Measurements from ENCODE around the gene CCDC91.

Gene CCDC91

DNA sequence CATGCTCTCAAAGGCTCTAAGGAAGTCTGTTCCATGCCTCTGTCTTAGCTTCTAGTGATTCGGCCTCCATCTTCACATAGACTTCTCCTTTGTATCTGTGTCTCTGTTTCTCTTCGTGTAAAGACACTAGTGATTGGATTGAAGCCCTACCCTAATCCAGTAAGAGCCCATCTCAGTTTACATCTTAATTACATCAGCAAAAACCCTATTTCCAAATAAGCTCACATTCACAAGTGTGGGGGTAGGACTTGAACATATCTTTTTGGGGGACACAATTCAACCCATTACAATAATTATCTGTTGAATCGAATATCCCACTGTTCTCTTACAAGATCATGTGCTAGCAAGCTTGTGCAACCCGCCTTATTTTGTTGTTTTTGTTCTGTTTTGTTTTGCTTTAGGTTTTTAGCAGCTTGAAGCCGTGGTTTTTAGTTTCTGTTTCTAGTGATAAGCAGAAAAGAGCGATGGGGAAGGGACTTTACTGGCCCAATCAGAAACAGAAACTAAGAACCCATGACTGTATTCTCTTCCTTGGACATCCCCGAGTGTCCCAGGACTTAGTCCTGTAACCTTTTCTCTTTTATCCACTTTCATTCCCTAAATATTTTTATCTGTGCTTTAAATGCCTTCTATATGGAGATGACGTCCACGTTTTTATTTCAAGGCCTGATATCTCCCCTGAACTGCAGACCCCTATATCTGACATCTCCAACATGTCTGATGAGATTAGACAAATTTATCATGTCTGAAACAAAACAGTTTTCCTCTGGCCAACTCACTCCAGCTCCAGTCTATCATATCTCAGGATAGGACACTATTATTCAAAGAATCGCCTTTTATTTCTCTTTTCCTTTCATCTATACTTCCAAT, 353.0 kb downstream of the CCDC91 start:
- DNase-seq: peak in 1 of 2 donors; percentile 37

GRCh38 chr12:28550757-28551704, 360.8 kb downstream of the CCDC91 start:
- no peak for DNase-seq

- DNase-seq: no peak
These were observed 362.2 kb downstream of the CCDC91 start for GRCh38 chr12:28552251-28552970.

DNA sequence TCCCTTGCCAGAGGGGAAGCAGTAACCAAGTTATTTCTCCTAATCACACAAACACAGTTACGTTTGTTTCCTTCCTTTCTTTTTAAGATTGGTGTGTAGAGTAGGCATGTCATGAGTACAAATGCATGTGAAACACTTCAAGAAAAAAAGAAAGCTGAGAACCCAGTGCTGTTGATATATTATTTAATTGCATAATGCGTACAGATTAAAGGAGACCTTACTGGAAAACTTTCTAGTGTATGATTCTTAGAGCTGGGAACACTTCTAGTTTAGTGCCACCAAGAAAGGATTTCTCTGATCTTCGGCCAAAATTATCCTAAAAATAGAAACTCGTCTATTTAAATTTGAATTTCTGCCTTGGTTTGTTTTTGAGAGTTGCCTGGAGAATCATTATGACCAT, 365.5 kb downstream of the CCDC91 start:
- no peak for DNase-seq

GRCh38 chr12:28558250-28558649, 368.0 kb downstream of the CCDC91 start:
- no peak for DNase-seq

DNA sequence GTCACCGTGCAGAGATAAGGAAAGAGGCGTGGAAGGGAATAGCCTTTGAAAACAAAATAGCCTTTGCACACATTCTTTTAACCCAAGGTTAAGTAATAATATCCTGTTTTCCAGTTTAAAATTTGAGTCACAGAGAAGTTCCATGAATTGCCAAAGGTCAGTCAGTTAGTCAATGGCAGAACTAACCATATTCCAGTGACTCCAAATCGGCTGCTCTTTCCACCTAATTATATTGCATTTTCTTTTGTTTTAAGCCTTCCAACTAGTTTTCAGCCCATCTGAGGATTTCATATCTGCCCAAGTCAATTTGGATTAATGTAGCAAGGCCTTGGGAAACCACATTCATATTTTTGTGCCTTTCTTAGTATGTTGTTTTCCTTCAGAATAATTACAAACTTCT, 373.0 kb downstream of the CCDC91 start:
- DNase-seq: no peak

DNA sequence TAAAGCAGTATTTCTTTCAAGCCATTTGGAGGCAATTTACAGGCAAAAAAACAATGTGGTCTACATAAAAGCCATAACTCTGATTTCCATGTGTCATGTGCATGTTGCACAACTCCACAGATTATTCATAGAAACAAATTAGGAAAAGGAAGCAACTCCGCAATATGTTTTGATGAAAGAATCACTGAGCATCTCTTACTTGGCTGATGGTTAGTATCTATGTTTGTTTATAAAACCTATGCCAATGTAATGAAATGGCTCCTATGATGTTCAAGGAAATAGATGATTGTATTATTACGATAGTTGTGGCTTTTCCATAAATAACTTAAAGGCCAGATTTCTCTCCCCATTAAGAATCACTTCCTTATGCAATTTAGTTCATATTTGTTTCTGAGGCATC, 373.7 kb downstream of the CCDC91 start:
- no peak for DNase-seq

DNA sequence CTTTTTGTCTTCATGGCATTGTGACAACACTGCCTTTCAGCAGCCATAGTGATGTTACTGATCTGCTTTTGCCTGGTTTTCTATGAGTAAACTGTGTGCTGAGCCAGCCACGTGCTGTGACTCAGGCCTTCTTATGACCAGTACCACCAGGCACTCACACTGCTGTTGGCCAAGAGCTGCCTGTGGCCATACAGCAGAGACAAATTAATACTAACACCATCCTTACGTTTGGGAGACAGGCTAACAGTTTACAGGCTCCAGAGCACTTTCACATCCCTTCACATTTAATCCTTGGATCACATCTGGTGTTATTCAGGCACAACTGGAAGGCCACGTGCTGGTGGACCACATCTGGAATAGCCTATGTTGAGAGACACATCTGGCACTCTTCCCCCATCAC, 377.9 kb downstream of the CCDC91 start:
- no peak for DNase-seq

GRCh38 chr12:28568704-28569103, 378.4 kb downstream of the CCDC91 start:
- DNase-seq: no peak

- no peak for DNase-seq
These were observed 379.6 kb downstream of the CCDC91 start for GRCh38 chr12:28569698-28570411.

GRCh38 chr12:28570811-28571210, 380.6 kb downstream of the CCDC91 start:
- DNase-seq: no peak

DNA sequence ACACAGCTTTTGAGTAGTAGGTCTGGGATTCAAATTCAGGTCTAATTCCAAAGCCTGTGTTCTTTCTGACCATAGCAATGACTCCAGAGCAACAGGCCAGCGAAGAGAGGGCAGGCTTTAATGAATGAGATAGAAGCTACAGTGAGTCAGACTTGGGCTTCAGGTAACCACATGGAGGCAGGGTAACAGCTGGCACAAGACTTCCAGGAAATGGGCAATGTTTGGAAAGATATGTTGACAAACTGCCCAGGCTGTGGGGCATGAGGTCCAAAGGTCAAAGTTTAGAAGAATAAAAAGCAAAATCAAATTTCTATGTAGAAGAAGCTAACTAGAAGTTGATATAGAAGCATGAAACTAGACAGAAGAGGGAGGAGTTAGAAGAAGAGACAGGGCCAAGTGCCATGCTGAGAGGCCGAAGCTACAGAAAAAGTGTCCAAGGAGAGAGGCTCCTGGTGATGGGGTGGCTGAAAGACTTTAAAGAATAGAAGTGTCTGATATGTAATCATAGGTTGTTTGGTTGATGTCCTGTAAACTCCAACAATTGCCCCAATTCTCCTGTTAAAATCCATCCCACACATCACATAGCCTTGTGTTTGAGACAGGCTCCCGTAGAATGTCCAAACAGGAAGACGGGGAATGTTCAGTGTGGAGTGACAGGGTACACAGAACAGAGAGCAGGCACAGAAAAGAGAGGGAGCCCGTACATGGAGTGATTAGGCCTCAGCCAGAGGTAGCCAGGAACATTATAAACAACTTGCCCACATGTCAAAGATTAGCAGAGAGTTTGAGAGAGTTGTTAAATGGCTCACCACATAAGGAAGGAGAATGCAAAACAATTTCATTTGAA, 384.7 kb downstream of the CCDC91 start:
- no peak for DNase-seq

DNA sequence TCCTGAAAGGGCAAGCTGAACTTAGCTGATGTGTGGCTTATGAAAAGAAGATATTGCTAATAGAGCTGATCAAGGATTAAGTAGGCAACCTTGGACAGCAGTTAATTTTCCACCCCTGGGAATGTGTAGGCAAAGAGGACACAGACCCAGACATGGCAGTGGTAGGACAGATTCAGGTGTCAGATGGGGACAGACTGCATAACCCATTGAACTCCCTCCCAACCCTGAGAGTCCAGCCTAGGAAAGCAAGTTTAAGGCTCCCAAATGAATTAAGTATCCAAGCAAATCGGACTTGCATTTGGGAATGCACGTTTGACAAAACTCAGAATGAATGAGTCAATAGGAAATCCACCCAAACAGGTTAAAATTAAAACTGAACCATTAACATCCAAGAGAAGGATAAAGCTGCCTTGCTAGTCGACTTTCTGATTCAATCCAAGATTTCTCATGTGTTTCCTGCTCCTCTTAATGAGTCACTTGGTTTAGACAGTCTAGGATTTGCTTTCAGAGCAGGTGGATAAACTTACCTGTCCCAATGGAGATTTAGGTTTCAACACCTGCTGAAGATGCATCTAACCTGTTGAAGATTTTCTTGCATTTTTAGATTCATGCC, 385.4 kb downstream of the CCDC91 start:
- DNase-seq: no peak

- no peak for DNase-seq
These were observed 388.1 kb downstream of the CCDC91 start for GRCh38 chr12:28578361-28578760.

GRCh38 chr12:28578833-28579252, 388.6 kb downstream of the CCDC91 start:
- no peak for DNase-seq

- no peak for DNase-seq
These were observed 392.6 kb downstream of the CCDC91 start for GRCh38 chr12:28582672-28583376.

DNA sequence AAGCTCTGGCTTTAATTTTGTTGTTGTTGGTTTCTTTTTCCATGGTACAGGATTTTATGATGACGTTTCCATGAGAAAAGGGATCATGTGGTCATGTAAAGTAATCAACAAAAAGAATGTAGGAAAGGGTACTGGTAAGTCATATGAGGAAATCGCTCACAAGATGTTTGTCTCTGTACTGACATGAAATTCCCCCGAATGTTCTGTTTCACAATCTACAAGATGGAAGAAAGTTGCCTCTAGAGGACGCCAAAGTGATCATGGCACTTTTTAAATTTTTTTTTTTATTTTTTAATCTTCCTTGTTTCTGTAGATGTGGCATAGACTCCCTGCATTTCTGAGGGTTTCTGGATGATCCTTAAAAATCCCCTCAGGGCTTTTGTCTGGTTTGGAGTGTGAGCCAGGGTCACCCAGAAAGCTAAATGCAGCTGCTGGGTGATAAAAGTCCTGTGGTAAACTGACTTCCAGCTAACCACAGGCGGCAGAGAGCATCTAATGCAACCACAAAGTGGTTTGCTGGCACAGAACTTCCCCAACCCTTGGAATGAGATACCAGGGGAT, 393.5 kb downstream of the CCDC91 start:
- DNase-seq: no peak

GRCh38 chr12:28585146-28585545, 394.9 kb downstream of the CCDC91 start:
- no peak for DNase-seq

GRCh38 chr12:28586481-28586880, 396.2 kb downstream of the CCDC91 start:
- DNase-seq: no peak

GRCh38 chr12:28591831-28592230, 401.6 kb downstream of the CCDC91 start:
- DNase-seq: no peak
